Smooth muscle cell (in vitro differentiated cells): Measurements from ENCODE around the gene DNM3. TPM values are rescaled to one million over a fixed set of nuclear protein-coding genes. Genes with fewer than 3 reads are reported as not detected.
A peak's percentile ranks its signal among the peaks of the same experiment; 100 is the strongest.

Source experiments
- DNase-seq: peaks from one replicate; lab custom pipeline; 2025; ENCODE audit not compliant: unreplicated experiment; lab: John Stamatoyannopoulos, UW
- H2AFZ ChIP-seq: fragments of 200-600 bp; sonication (generic); 2 replicates; pipeline ENCODE4 v1.6.0; 2016; ENCODE audit warnings: antibody characterized with exemption, low read depth, mild to moderate bottlenecking
- H3F3A ChIP-seq: fragments of 200-600 bp; sonication (generic); 2 replicates; pipeline ENCODE4 v1.6.0; 2017; ENCODE audit warnings: antibody characterized with exemption, low read depth
- H3K27ac ChIP-seq: fragments of 200-600 bp; sonication (generic); 2 replicates; pipeline ENCODE4 v1.5.1; 2016; ENCODE audit warnings: low read depth, mild to moderate bottlenecking
- H3K27me3 ChIP-seq: fragments of 200-600 bp; sonication (generic); 2 replicates; pipeline ENCODE4 v1.6.1; 2016; ENCODE audit warnings: low read depth, mild to moderate bottlenecking
- H3K36me3 ChIP-seq: fragments of 200-600 bp; sonication (generic); 2 replicates; pipeline ENCODE4 v1.5.1; 2016; ENCODE audit warnings: low read depth
- H3K4me1 ChIP-seq: fragments of 200-600 bp; sonication (generic); 2 replicates; pipeline ENCODE4 v1.5.1; 2016; ENCODE audit warnings: low read depth
- H3K4me2 ChIP-seq: fragments of 200-600 bp; sonication (generic); 2 replicates; pipeline ENCODE4 v1.6.0; 2016; ENCODE audit warnings: mild to moderate bottlenecking
- H3K4me3 ChIP-seq: fragments of 200-600 bp; sonication (generic); 2 replicates; pipeline ENCODE4 v1.5.1; 2016; ENCODE audit warnings: mild to moderate bottlenecking
- H3K79me2 ChIP-seq: fragments of 200-600 bp; sonication (generic); 2 replicates; pipeline ENCODE4 v1.6.0; 2016; ENCODE audit warnings: low read depth, mild to moderate bottlenecking
- H3K9ac ChIP-seq: fragments of 200-600 bp; sonication (generic); 2 replicates; pipeline ENCODE4 v1.6.0; 2016; ENCODE audit warnings: low read depth
- H3K9me3 ChIP-seq: fragments of 200-600 bp; sonication (generic); replicated peaks from 2 replicates; pipeline ENCODE4 v1.5.1; 2016; ENCODE audit warnings: low read depth
- H4K20me1 ChIP-seq: fragments of 200-600 bp; sonication (generic); 2 replicates; pipeline ENCODE4 v1.6.0; 2016; ENCODE audit warnings: low read depth
- CTCF ChIP-seq: fragments of 200-600 bp; sonication (generic); IDR thresholded peaks from 2 replicates; pipeline ENCODE4 v1.5.1; 2017; ENCODE audit warnings: borderline replicate concordance, mild to moderate bottlenecking, antibody characterized with exemption; ENCODE audit not compliant: insufficient read depth, poor library complexity, severe bottlenecking
- WGBS: methylation state at CpG from one replicate; pipeline ENCODE4 v1.1.7; 2016; ENCODE audit warnings: low lambda C conversion rate; 5-methylcytosine and 5-hydroxymethylcytosine counted together
- polyA plus RNA-seq: library from polyadenylated mRNA; unstranded; fragments of >200 nt; fragmentation: Nextera tagmentation; extraction: Ambion mirVana; gene quantifications from 2 replicates; pipeline ENCODE4 v1.2.1, GENCODE V29; 2016
- total RNA-seq: library from RNA; depleted of rRNA; stranded (reverse); fragments of >200 nt; gene quantifications from 2 replicates; pipeline ENCODE4 v1.2.3, GENCODE V29; 2014

The DNM3 gene
- total and polyA plus RNA-seq, 2 experiments from 2014 or later, result 1.7 to 3.0 TPM

- Histone ChIP-seq H3F3A (peaks cover 15% of the 10 kb centered on the region), H3K9ac (no peak overlapping the region), H3K4me3 (no peak overlapping the region), H3K27me3 (no peaks in the 10 kb centered on the region), H4K20me1 (no peaks in the 10 kb centered on the region), H3K79me2 (no peaks in the 10 kb centered on the region), H3K9me3 (no peaks in the 10 kb centered on the region), H3K36me3 (no peaks in the 10 kb centered on the region), H3K27ac (no peak overlapping the region), H3K4me2 (no peak overlapping the region), H3K4me1 (peaks cover 29% of the 10 kb centered on the region), H2AFZ (no peak overlapping the region)
- 97% methylated on average over 8 of the region's 8 CpGs for WGBS
- DNase-seq, result no peak
- no peak for TF ChIP-seq CTCF
Measured at GRCh38 chr1:172388490-172388889, 547.2 kb downstream of the DNM3 start.

- Histone ChIP-seq H3F3A (peaks cover 6% of the 10 kb centered on the region), H3K27me3 (no peaks in the 10 kb centered on the region), H3K4me1 (peaks cover 29% of the 10 kb centered on the region), H3K4me3 (no peak overlapping the region), H3K4me2 (peak overlapping the region; percentile 76), H3K36me3 (no peaks in the 10 kb centered on the region), H3K9me3 (no peaks in the 10 kb centered on the region), H2AFZ (peak overlapping the region; percentile 75), H3K79me2 (no peaks in the 10 kb centered on the region), H4K20me1 (no peaks in the 10 kb centered on the region), H3K27ac (peak overlapping the region; percentile 92), H3K9ac (peak overlapping the region; percentile 33)
- DNase-seq, result no peak
- 3% methylated on average over 3 of the region's 3 CpGs for WGBS
- TF ChIP-seq CTCF, result no peak
Measured at GRCh38 chr1:172390301-172390682, 549.0 kb downstream of the DNM3 start.

- Histone ChIP-seq H3K27ac (peak overlapping the region; percentile 92), H3K36me3 (no peaks in the 10 kb centered on the region), H3K9me3 (no peaks in the 10 kb centered on the region), H4K20me1 (no peaks in the 10 kb centered on the region), H2AFZ (peak overlapping the region; percentile 75), H3K9ac (peak overlapping the region; percentile 33), H3K27me3 (no peaks in the 10 kb centered on the region), H3F3A (peaks cover 5% of the 10 kb centered on the region), H3K4me2 (peak overlapping the region; percentile 76), H3K4me1 (peaks cover 29% of the 10 kb centered on the region), H3K4me3 (peak overlapping the region; percentile 19), H3K79me2 (no peaks in the 10 kb centered on the region)
- 13% methylated on average over 9 of the region's 9 CpGs for WGBS
- no peak for DNase-seq
- no peak for TF ChIP-seq CTCF
Measured at GRCh38 chr1:172390683-172391551, 549.6 kb downstream of the DNM3 start.
